GM21526 (cell line): ENCODE measurements around the gene NBEAL1.
A peak's percentile ranks its signal among the peaks of the same experiment; 100 is the strongest.
"Not testable (repeated sequence)": the region's sequence is repeated elsewhere in the genome, so short reads cannot be mapped to it uniquely, and the experiment has no call there.

Source experiments
- ATAC-seq: cut with Tn5 transposase; IDR thresholded peaks from one replicate; pipeline ENCODE4 v1.9.1; 2021; ENCODE audit warnings: moderate library complexity; ENCODE audit not compliant: unreplicated experiment, low FRiP score

The NBEAL1 gene

DNA sequence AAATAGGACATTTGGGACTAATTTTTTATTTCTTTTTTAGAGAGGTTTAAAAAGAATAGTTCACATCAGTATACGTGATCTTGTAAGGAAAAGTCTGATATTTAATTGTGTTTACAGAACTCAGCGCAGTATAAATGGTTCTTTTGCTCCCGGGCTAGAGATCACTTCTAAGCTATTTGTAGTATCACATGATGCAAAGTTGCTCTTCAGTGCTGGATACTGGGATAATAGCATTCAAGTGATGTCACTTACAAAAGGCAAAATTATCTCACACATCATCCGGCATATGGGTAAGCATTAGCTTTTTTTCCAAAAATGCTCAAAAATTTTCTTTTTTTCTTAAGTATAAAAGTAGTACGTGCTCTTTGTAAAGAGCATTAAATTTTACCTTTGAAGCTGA lies 186.8 kb downstream of the NBEAL1 start:
- no peak for ATAC-seq

DNA sequence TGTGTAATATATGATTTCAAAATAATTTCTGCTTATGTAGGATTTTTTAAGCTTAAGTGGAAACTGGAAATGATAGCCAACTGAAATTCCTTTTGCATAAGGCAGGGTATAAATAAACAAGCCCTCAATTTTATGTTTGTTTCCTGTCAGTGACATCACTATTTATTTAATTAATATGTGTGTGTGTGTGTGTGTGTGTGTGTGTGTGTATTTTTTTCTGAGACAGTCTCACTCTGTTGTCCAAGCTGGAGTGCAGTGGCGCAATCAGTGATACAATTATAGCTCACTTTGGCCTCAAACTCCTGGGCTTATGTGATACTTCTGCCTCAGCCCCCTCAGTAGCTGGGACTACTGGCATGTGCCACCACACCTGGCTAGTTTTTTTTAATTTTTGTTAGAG lies 194.9 kb downstream of the NBEAL1 start:
- no peak for ATAC-seq

DNA sequence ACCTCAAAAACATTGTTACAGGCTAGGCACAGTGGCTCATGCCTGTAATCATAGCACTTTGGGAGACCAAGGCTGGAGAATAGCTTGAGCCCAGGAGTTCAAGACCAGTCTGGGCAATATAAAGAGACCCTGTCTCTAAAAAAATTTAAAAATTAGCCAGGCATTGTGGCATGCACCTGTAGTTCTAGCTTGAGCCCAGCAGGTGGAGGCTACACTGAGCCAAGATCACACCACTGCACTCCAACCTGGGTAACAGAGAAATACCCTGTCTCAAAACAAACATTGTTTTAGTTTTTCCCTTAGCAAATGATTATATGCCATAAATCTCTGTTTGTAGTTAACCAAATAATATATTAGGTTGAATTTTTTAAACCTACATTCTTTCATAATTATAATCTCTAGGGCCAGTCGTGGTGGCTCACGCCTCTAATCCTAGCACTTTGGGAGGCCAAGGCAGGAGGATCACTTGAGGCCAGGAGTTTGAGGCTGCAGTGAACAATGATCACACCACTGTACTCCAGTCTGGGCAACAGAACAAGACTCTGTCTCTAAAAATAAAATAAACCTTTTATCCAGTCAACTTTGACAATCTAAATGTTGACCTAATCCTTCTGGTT lies 210.9 kb downstream of the NBEAL1 start:
- no peak for ATAC-seq

DNA sequence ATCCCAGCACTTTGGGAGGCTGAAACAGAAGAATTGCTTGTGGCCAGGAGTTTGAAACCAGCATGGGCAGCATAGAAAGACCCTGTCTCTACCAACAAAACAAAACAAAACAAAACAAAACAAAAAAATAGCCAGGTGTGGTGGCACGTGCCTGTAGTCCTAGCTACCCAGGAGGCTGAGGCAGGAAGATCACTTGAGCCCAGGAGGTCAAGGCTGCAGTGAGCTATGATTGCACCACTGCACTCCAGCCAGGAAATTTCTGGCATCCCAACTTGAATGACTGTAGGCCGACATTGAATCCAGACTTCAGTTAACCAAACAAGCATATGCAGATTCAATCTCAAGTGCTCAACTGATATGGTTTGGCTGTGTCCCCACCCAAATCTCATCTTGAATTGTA lies 215.0 kb downstream of the NBEAL1 start:
- ATAC-seq, result not testable (repeated sequence)

DNA sequence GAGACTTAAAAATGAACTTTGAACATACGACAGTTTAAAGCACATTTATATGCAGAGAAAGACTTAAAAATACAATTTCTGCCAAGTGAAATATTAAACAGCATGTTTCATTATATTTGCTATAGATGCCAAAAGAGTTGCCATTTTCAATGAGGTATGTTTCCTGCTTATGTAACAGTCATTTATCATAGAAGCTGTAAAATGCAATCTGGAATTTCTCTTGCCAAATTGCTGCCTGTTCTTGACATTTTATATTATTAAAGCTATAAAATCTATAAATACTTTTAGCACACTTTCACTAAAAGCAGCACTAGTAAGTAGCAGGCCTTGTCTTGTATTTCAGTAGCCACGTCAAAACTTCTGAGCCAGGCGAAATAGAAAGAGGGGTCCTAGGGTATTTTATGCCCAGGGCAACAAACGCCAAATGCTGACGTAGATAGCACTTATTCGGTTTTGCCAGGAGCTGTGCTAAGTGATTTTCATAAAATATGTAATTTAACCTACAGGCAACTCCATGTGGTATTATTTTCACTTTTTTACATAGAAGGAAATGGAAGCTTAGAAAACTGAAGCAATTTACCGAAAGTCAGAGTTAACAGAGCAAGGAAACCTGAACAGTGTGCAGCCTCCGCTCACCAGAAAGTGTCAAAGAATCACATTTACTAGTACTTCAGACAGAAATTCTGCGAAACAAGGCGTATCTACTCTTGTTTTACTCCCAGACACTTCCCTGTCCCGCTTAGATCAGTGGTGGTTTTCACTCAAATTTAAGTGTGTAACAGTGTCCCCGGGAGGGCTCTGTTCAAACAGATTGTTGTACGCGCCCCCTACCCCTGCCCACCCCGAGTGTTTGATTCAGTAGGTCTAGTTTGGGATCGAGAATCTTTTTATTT lies 222.9 kb downstream of the NBEAL1 start:
- ATAC-seq, result no peak

DNA sequence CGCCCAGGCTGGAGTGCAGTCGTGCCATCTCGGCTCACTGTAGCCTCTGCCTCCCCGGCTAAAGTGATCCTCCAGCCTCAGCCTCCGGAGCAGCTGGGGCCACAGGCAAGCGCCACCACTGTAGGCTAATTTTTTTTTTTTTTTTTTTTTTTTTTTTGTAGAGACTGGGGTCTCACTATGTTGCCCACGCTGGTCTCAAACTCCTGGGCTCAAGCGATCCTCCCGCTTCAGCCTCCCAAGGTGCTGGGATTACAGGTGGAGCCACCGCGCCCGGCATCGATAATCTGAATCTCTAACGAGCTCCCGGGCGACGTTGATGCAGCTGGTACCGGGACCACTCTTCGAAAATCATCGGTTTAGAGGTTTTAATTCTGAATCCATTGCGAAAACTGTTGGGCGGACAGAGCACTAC lies 223.6 kb downstream of the NBEAL1 start:
- peak; percentile 1 for ATAC-seq

DNA sequence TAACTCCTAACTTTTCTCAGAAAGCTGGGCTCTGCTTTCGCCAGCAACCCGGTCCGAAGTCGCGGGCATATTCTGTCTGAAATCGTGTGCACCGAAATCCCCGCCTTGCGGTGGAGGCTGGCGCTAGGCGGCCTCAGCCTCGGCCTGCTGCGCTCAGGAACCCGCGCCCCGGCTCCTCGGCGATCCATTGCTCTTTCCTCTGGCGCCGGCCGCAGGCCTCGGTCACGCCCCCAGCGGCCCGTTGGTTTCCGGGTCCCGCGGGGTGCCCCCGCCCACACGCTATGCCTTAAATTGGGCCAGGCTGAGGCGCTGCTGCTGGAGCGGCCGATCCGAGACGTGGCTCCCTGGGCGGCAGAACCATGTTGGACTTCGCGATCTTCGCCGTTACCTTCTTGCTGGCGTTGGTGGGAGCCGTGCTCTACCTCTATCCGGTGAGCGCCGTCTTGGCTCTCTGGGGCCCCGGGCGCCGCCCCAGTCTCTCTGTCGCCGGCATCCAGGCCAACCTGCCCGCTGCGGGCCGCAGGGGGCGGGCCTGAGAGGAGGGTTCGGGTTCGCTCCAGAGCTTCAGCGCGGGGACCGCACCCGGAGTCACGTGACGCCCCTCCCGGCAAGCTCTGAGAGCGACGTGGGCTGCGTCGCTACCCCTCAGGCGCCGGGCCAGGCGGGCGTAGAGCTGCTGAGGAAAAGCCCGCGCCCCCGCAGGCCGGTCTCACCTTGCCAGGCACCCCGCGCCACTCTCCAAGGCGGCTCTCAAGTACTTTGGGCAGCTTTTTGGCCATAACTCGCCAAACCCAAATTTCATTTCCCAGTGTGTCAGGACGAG lies 224.2 kb downstream of the NBEAL1 start, which contains the start of gene CYP20A1:
TSS of gene CYP20A1 (plus strand) at position 315 of the 823 bp plus-strand sequence. CDS start at position 360, 45 bp downstream.
- ATAC-seq, result peak; percentile 85

DNA sequence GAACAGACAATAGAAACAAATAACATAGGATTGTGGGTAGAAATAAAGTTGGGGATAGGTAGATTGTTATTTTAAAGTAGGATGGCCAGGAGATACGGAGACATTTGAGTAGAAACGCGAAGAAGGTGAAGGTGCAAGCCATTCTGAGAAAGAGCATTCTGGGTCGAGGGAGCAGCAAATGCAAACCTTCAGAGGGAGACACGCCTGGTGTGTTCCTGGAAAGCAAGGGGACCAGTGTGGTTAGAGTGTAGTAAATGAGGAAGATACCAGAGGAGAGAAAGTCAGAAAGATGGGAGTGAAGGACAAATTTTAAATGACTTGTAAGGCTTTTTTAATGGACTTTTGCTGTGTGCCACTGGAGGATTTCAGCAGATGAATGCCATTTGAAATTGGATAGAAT lies 225.8 kb downstream of the NBEAL1 start:
- ATAC-seq, result no peak

DNA sequence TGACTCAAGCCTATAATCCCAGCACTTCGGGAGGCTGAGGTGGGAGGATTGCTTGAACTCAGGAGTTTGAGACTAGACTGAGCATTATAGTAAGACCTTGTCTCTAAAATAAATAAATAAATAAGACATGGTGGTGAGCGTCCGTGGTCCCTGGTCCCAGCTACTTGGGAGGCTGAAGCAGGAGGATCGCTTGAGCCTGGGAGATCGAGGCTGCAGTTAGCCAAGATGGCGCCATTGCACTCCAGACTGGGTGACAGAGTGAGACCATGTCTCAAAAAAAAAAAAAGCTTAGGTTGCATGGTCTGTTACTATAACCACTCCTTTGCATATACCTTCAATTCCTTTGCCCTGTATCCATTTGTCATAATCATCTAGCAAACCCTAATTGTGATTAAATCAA lies 227.8 kb downstream of the NBEAL1 start:
- no peak for ATAC-seq

DNA sequence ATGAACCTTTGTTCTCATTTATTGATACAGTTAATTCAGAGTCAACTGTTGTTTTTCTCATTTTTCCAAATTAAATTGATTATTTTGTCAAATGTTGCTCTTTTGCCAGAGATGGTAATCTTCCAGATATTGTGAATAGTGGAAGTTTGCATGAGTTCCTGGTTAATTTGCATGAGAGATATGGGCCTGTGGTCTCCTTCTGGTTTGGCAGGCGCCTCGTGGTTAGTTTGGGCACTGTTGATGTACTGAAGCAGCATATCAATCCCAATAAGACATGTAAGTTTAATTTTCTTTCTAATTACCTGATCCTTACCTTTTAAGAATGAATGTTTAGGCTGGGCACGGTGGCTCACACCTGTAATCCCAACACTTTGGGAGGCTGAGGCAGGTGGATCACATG lies 232.0 kb downstream of the NBEAL1 start:
- ATAC-seq, result no peak

DNA sequence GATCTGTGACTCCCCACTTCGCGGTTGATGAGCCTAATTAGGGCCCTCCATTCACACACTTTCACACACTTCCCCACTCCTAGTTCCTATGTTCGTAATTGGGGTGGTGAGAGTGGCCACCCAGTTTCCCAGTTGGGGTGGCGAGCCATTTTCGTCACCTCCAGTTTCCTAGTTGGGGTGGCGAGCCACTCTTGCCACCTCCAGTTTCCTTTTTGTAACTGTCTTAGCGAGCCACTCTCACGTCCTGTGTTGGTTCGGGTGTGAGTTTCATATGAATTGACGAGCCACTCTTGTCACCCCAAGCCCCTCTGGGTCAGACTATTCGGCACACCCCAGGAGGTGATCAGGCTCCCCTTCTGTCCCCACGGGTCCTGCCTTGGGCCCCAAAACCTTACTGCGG lies 238.1 kb downstream of the NBEAL1 start:
- no peak for ATAC-seq

DNA sequence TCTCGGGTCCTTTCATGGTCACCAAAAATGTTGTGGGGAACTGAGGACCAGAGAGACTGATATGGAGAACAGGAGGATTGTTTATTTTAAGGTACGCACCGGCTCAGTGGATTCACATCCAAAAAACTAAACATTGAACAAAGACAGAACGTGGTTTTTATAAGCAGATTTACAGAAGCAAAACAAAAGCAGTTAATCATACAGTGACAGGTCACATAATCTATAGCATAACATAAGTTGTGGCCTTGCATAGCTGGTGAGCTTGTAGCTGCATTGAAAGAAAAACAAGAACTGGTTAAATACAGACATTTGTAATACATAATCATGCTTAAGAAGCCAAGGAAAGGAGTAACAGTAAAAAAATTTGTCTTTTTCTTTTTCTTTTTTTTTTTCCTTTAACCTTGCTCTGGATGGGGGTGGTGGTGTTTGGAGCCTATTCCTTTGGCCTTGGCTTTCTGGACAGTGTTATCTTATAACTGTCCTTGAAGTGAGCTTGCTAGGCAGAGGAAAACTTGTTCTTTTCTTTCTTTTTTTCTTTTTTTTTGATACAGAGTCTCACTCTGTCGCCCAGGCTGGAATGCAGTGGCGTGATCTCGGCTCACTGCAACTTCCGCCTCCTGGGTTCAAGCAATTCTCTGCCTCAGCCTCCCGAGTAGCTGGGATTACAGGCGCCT lies 238.9 kb downstream of the NBEAL1 start:
- ATAC-seq, result not testable (repeated sequence)

DNA sequence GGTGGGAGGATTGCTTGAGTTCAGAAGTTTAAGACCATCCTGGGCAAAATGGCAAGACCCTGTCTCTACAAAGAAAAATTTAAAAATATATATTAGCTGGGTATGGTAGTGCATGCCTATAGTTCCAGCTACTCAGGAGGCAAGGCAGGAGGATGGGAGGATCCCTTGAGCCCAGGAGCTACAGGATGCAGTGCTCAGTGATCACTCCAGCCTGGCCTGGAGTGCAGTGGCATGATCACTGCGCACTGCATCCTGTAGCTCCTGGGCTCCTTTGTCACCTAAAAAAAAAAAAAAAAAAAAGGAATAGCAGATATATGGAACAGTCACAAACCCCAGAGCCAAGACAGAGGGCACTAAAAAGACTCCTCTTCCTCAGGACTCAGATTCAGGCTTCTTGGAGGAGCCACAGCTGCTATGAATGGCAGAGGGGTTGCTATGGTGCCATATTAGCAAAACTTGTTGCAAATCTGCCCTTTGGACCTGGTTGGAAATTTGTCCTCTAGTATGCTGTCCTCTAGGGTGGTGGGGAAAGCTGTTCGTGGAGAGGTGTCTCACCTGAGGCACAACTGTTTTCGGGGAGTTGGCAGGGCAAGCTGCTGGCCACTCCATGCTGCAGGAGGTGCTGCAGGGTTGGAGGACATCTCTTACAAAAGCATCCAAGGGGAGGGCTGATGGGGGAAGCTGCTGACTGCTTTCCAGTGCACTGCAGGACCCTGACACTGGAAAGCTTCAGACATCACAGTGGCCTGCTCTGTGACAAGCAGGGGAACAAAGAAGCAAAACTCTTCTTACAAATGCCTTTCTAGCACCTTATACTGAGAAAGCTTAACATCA lies 246.9 kb downstream of the NBEAL1 start:
- ATAC-seq, result no peak
